ENCODE results near the gene PARP15. TPM values are rescaled to one million over a fixed set of nuclear protein-coding genes. Genes with fewer than 3 reads are reported as not detected.

Gene PARP15
- total and polyA plus RNA-seq, 2 experiments from 2014 or later, result 0.58 to 0.63 TPM

GRCh38 chr3:122546151-122546550, 31.3 kb upstream of the PARP15 start:
- H4K20me1 ChIP-seq (ENCODE audit: insufficient read depth, poor library complexity, severe bottlenecking), result no peaks in the 10 kb centered on the region
- H3K27ac ChIP-seq, result no peak overlapping the region
- H3K36me3 ChIP-seq (replicated peaks; ENCODE audit: insufficient read depth, low read depth), result peaks cover 3% of the 10 kb centered on the region
- no peaks in the 10 kb centered on the region for H3K79me2 ChIP-seq
- WGBS (ENCODE audit: low lambda C conversion rate, missing lambda C conversion rate), result 79% methylated on average over 5 of the region's 5 CpGs
- no peak overlapping the region for H3K4me2 ChIP-seq
- no peak overlapping the region for H3K4me3 ChIP-seq
- no peaks in the 10 kb centered on the region for H3K27me3 ChIP-seq
- H2AFZ ChIP-seq, result no peak overlapping the region
- no peak for DNase-seq (ENCODE audit: low spot score)
- no peaks in the 10 kb centered on the region for H3K9me2 ChIP-seq (replicated peaks; ENCODE audit: insufficient read depth)
- H3K9me3 ChIP-seq (ENCODE audit: low read depth), result no peaks in the 10 kb centered on the region
- no peaks in the 10 kb centered on the region for H3K4me1 ChIP-seq (ENCODE audit: insufficient read depth)
- TF ChIP-seq CTCF (IDR thresholded peaks at IDR 0.05; ENCODE audit: poor library complexity) (no peak), EZH2phosphoT487 (IDR thresholded peaks at IDR 0.05; ENCODE audit: low read depth, severe bottlenecking, unreplicated experiment) (no peak), EZH2 (IDR thresholded peaks at IDR 0.05; ENCODE audit: borderline replicate concordance) (no peak)

- Histone ChIP-seq H4K20me1 (ENCODE audit: insufficient read depth, poor library complexity, severe bottlenecking) (no peaks in the 10 kb centered on the region), H3K4me1 (ENCODE audit: insufficient read depth) (no peaks in the 10 kb centered on the region), H3K4me3 (no peak overlapping the region), H3K4me2 (no peak overlapping the region), H3K9me3 (ENCODE audit: low read depth) (no peaks in the 10 kb centered on the region), H3K36me3 (replicated peaks; ENCODE audit: insufficient read depth, low read depth) (peaks cover 3% of the 10 kb centered on the region), H3K27me3 (no peaks in the 10 kb centered on the region), H2AFZ (no peak overlapping the region), H3K79me2 (no peaks in the 10 kb centered on the region), H3K27ac (no peak overlapping the region), H3K9me2 (replicated peaks; ENCODE audit: insufficient read depth) (no peaks in the 10 kb centered on the region)
- no peak for DNase-seq (ENCODE audit: low spot score)
- WGBS (ENCODE audit: low lambda C conversion rate, missing lambda C conversion rate), result 74% methylated on average over 3 of the region's 3 CpGs
- TF ChIP-seq CTCF (IDR thresholded peaks at IDR 0.05; ENCODE audit: poor library complexity) (no peak), EZH2 (IDR thresholded peaks at IDR 0.05; ENCODE audit: borderline replicate concordance) (no peak), EZH2phosphoT487 (IDR thresholded peaks at IDR 0.05; ENCODE audit: low read depth, severe bottlenecking, unreplicated experiment) (no peak)
Observed at GRCh38 chr3:122548076-122548475, 29.4 kb upstream of the PARP15 start.

GRCh38 chr3:122548619-122549018, 28.8 kb upstream of the PARP15 start:
- no peak overlapping the region for H3K27ac ChIP-seq
- H3K4me3 ChIP-seq, result no peak overlapping the region
- H3K4me2 ChIP-seq, result no peak overlapping the region
- no peaks in the 10 kb centered on the region for H3K9me3 ChIP-seq (ENCODE audit: low read depth)
- H3K4me1 ChIP-seq (ENCODE audit: insufficient read depth), result no peaks in the 10 kb centered on the region
- WGBS (ENCODE audit: low lambda C conversion rate, missing lambda C conversion rate), result 97% methylated on average over 1 of the region's 1 CpG
- no peaks in the 10 kb centered on the region for H3K9me2 ChIP-seq (replicated peaks; ENCODE audit: insufficient read depth)
- TF ChIP-seq EZH2 (IDR thresholded peaks at IDR 0.05; ENCODE audit: borderline replicate concordance) (no peak), CTCF (IDR thresholded peaks at IDR 0.05; ENCODE audit: poor library complexity) (no peak), EZH2phosphoT487 (IDR thresholded peaks at IDR 0.05; ENCODE audit: low read depth, severe bottlenecking, unreplicated experiment) (no peak)
- no peaks in the 10 kb centered on the region for H3K27me3 ChIP-seq
- no peak for DNase-seq (ENCODE audit: low spot score)
- H4K20me1 ChIP-seq (ENCODE audit: insufficient read depth, poor library complexity, severe bottlenecking), result no peaks in the 10 kb centered on the region
- no peaks in the 10 kb centered on the region for H3K79me2 ChIP-seq
- H3K36me3 ChIP-seq (replicated peaks; ENCODE audit: insufficient read depth, low read depth), result peaks cover 3% of the 10 kb centered on the region
- H2AFZ ChIP-seq, result no peak overlapping the region

- no peaks in the 10 kb centered on the region for H3K4me1 ChIP-seq (ENCODE audit: insufficient read depth)
- no peaks in the 10 kb centered on the region for H3K79me2 ChIP-seq
- no peak overlapping the region for H2AFZ ChIP-seq
- H4K20me1 ChIP-seq (ENCODE audit: insufficient read depth, poor library complexity, severe bottlenecking), result no peaks in the 10 kb centered on the region
- no peaks in the 10 kb centered on the region for H3K27me3 ChIP-seq
- no peaks in the 10 kb centered on the region for H3K36me3 ChIP-seq (replicated peaks; ENCODE audit: insufficient read depth, low read depth)
- no peak overlapping the region for H3K27ac ChIP-seq
- no peak for TF ChIP-seq EZH2phosphoT487 (IDR thresholded peaks at IDR 0.05; ENCODE audit: low read depth, severe bottlenecking, unreplicated experiment)
- TF ChIP-seq EZH2 (IDR thresholded peaks at IDR 0.05; ENCODE audit: borderline replicate concordance), result no peak
- no peak for TF ChIP-seq CTCF (IDR thresholded peaks at IDR 0.05; ENCODE audit: poor library complexity)
- H3K4me2 ChIP-seq, result no peak overlapping the region
- no peak overlapping the region for H3K4me3 ChIP-seq
- no peaks in the 10 kb centered on the region for H3K9me2 ChIP-seq (replicated peaks; ENCODE audit: insufficient read depth)
- no peak for DNase-seq (ENCODE audit: low spot score)
- 56% methylated on average over 3 of the region's 3 CpGs for WGBS (ENCODE audit: low lambda C conversion rate, missing lambda C conversion rate)
- H3K9me3 ChIP-seq (ENCODE audit: low read depth), result no peaks in the 10 kb centered on the region
Observed at GRCh38 chr3:122553171-122553570, 24.3 kb upstream of the PARP15 start.
